Activated CD4-positive, alpha-beta memory T cell treated with anti-CD3 and anti-CD28 coated beads for 36 hours (primary cell): ENCODE data around the gene B4GALT1. TPM values are rescaled to one million over a fixed set of nuclear protein-coding genes. Genes with fewer than 3 reads are reported as not detected.
A peak's percentile ranks its signal among the peaks of the same experiment; 100 is the strongest.

Source experiments
- CTCF ChIA-PET: fragments of 350-600 bp; sonication (Branson Sonifier 250); formaldehyde crosslinking; loops from one replicate; lab custom pipeline; 2021; ENCODE audit warnings: antibody characterized with exemption, inconsistent platforms; lab: Charles Lee
- POLR2A ChIA-PET: fragments of 350-600 bp; sonication (Branson Sonifier 250); formaldehyde crosslinking; loops from one replicate; lab custom pipeline; 2021; ENCODE audit warnings: antibody characterized with exemption; lab: Charles Lee
- DNase-seq: peaks from one replicate; pipeline ENCODE4 v3.0.0-alpha.2; 2020
- H3K27ac Mint-ChIP-seq: one replicate; pipeline ENCODE4 v1.8.0; 2021; ENCODE audit warnings: mixed read lengths
- H3K27me3 Mint-ChIP-seq: one replicate; pipeline ENCODE4 v1.8.0; 2021; ENCODE audit warnings: mixed read lengths
- H3K36me3 Mint-ChIP-seq: one replicate; pipeline ENCODE4 v1.8.0; 2021; ENCODE audit warnings: mixed read lengths
- H3K4me1 Mint-ChIP-seq: one replicate; pipeline ENCODE4 v1.8.0; 2021; ENCODE audit warnings: low read depth, mixed read lengths
- H3K4me3 Mint-ChIP-seq: one replicate; pipeline ENCODE4 v1.8.0; 2021; ENCODE audit warnings: mild to moderate bottlenecking, mixed read lengths
- H3K9me3 Mint-ChIP-seq: one replicate; pipeline ENCODE4 v1.8.0; 2021; ENCODE audit warnings: mixed read lengths
- intact Hi-C: fragments of 100-400 bp; cut with micrococcal nuclease; formaldehyde crosslinking; loops from one replicate; pipeline ENCODE4 v1.15.1; 2023
- total RNA-seq, 2 experiments: library from RNA; stranded (reverse); gene quantifications; one replicate each; pipeline ENCODE4 v1.2.3, GENCODE V29; 2021

The B4GALT1 gene
- total RNA-seq, 2 experiments from 2014 or later, result 76.6 to 78.0 TPM

GRCh38 chr9:33113799-33114547 is 53.2 kb downstream of the B4GALT1 start:
- H3K27me3 Mint-ChIP-seq, result no peaks in the 10 kb centered on the region
- no peak overlapping the region for H3K27ac Mint-ChIP-seq
- peaks cover 27% of the 10 kb centered on the region for H3K4me1 Mint-ChIP-seq
- no peak overlapping the region for H3K4me3 Mint-ChIP-seq
- intact Hi-C loops, result no loop called here
- no peak for DNase-seq
- POLR2A ChIA-PET, result no interaction called here
- CTCF ChIA-PET, result no interaction called here
- H3K9me3 Mint-ChIP-seq, result no peaks in the 10 kb centered on the region
- H3K36me3 Mint-ChIP-seq, result peaks cover 30% of the 10 kb centered on the region

- DNase-seq, result no peak
- ChIA-PET CTCF (no interaction called here), POLR2A (no interaction called here)
- no peaks in the 10 kb centered on the region for H3K9me3 Mint-ChIP-seq
- H3K27me3 Mint-ChIP-seq, result no peaks in the 10 kb centered on the region
- H3K36me3 Mint-ChIP-seq, result peaks cover 25% of the 10 kb centered on the region
- H3K27ac Mint-ChIP-seq, result no peak overlapping the region
- peaks cover 16% of the 10 kb centered on the region for H3K4me1 Mint-ChIP-seq
- intact Hi-C loops, result no loop called here
- no peak overlapping the region for H3K4me3 Mint-ChIP-seq
These were observed 55.0 kb downstream of the B4GALT1 start for GRCh38 chr9:33112094-33112493.

GRCh38 chr9:33111631-33112030 is 55.5 kb downstream of the B4GALT1 start:
- no peaks in the 10 kb centered on the region for H3K9me3 Mint-ChIP-seq

GRCh38 chr9:33110686-33111085 is 56.5 kb downstream of the B4GALT1 start:
- POLR2A ChIA-PET, result no interaction called here
- H3K4me1 Mint-ChIP-seq, result peaks cover 11% of the 10 kb centered on the region
- no peaks in the 10 kb centered on the region for H3K9me3 Mint-ChIP-seq
- intact Hi-C loops, result no loop called here
- CTCF ChIA-PET, result no interaction called here
- no peak overlapping the region for H3K27ac Mint-ChIP-seq
- DNase-seq, result no peak
- H3K27me3 Mint-ChIP-seq, result no peaks in the 10 kb centered on the region
- peaks cover 18% of the 10 kb centered on the region for H3K36me3 Mint-ChIP-seq
- H3K4me3 Mint-ChIP-seq, result no peak overlapping the region

More at GRCh38 chr9:33111631-33112030, 55.5 kb downstream of the B4GALT1 start:
- ChIA-PET CTCF (no interaction called here), POLR2A (no interaction called here)
- H3K36me3 Mint-ChIP-seq, result peaks cover 21% of the 10 kb centered on the region
- H3K27me3 Mint-ChIP-seq, result no peaks in the 10 kb centered on the region
- H3K4me3 Mint-ChIP-seq, result no peak overlapping the region
- H3K27ac Mint-ChIP-seq, result no peak overlapping the region
- DNase-seq, result no peak
- H3K4me1 Mint-ChIP-seq, result peaks cover 12% of the 10 kb centered on the region
- intact Hi-C loops, result no loop called here

- Mint-ChIP-seq H3K27me3 (no peaks in the 10 kb centered on the region), H3K36me3 (peaks cover 17% of the 10 kb centered on the region), H3K4me1 (peaks cover 11% of the 10 kb centered on the region), H3K4me3 (no peak overlapping the region), H3K27ac (peak overlapping the region; percentile 61), H3K9me3 (no peaks in the 10 kb centered on the region)
- ChIA-PET CTCF (interaction anchor here (2.0 kb wide), 1 partner anchor 61 kb away, joined by 4 read pairs; no protein-coding TSS in a partner anchor), POLR2A (no interaction called here)
- DNase-seq, result no peak
- intact Hi-C loops, result no loop called here
These were observed 57.1 kb downstream of the B4GALT1 start for GRCh38 chr9:33109850-33110595.

- Mint-ChIP-seq H3K9me3 (no peaks in the 10 kb centered on the region), H3K4me3 (no peak overlapping the region), H3K4me1 (peaks cover 11% of the 10 kb centered on the region), H3K27ac (no peak overlapping the region), H3K36me3 (peaks cover 17% of the 10 kb centered on the region), H3K27me3 (no peaks in the 10 kb centered on the region)
- no peak for DNase-seq
- CTCF ChIA-PET, result interaction anchor here (2.0 kb wide), 1 partner anchor 62 kb away, joined by 4 read pairs; no protein-coding TSS in a partner anchor
- intact Hi-C loops, result no loop called here
- POLR2A ChIA-PET, result interaction anchor here (0.8 kb wide), 1 partner anchor 51 kb away, joined by 3 read pairs; no protein-coding TSS in a partner anchor
These were observed 58.0 kb downstream of the B4GALT1 start for GRCh38 chr9:33109097-33109496.

GRCh38 chr9:33108472-33108871 is 58.7 kb downstream of the B4GALT1 start:
- Mint-ChIP-seq H3K36me3 (peaks cover 12% of the 10 kb centered on the region), H3K27ac (no peak overlapping the region), H3K9me3 (no peaks in the 10 kb centered on the region), H3K27me3 (no peaks in the 10 kb centered on the region), H3K4me3 (no peak overlapping the region), H3K4me1 (peaks cover 11% of the 10 kb centered on the region)
- no peak for DNase-seq
- intact Hi-C loops, result no loop called here
- POLR2A ChIA-PET, result interaction anchor here (0.8 kb wide), 1 partner anchor 51 kb away, joined by 3 read pairs; no protein-coding TSS in a partner anchor
- CTCF ChIA-PET, result interaction anchor here (2.0 kb wide), 1 partner anchor 62 kb away, joined by 4 read pairs; no protein-coding TSS in a partner anchor

GRCh38 chr9:33107762-33108161 is 59.4 kb downstream of the B4GALT1 start:
- no peaks in the 10 kb centered on the region for H3K27me3 Mint-ChIP-seq
- ChIA-PET CTCF (no interaction called here), POLR2A (no interaction called here)
- H3K27ac Mint-ChIP-seq, result no peak overlapping the region
- H3K36me3 Mint-ChIP-seq, result peaks cover 7% of the 10 kb centered on the region
- H3K4me3 Mint-ChIP-seq, result no peak overlapping the region
- no peak for DNase-seq
- intact Hi-C loops, result no loop called here
- H3K9me3 Mint-ChIP-seq, result no peaks in the 10 kb centered on the region
- peaks cover 11% of the 10 kb centered on the region for H3K4me1 Mint-ChIP-seq

- no peak overlapping the region for H3K4me3 Mint-ChIP-seq
- H3K27me3 Mint-ChIP-seq, result no peaks in the 10 kb centered on the region
- CTCF ChIA-PET, result interaction anchor here (0.9 kb wide), 1 partner anchor 119 kb away, joined by 3 read pairs; no protein-coding TSS in a partner anchor
- intact Hi-C loops, result no loop called here
- peaks cover 2% of the 10 kb centered on the region for H3K36me3 Mint-ChIP-seq
- POLR2A ChIA-PET, result no interaction called here
- no peak for DNase-seq
- peaks cover 11% of the 10 kb centered on the region for H3K4me1 Mint-ChIP-seq
- H3K27ac Mint-ChIP-seq, result no peak overlapping the region
- no peaks in the 10 kb centered on the region for H3K9me3 Mint-ChIP-seq
These were observed 60.1 kb downstream of the B4GALT1 start for GRCh38 chr9:33106827-33107621.

GRCh38 chr9:33106372-33106771 is 60.8 kb downstream of the B4GALT1 start:
- no peak overlapping the region for H3K4me3 Mint-ChIP-seq
- ChIA-PET CTCF (interaction anchor here (0.9 kb wide), 1 partner anchor 120 kb away, joined by 3 read pairs; no protein-coding TSS in a partner anchor), POLR2A (no interaction called here)
- no peaks in the 10 kb centered on the region for H3K9me3 Mint-ChIP-seq
- peaks cover 11% of the 10 kb centered on the region for H3K4me1 Mint-ChIP-seq
- intact Hi-C loops, result no loop called here
- H3K27me3 Mint-ChIP-seq, result no peaks in the 10 kb centered on the region
- no peak for DNase-seq
- H3K36me3 Mint-ChIP-seq, result no peaks in the 10 kb centered on the region
- H3K27ac Mint-ChIP-seq, result no peak overlapping the region

- no peak overlapping the region for H3K27ac Mint-ChIP-seq
- CTCF ChIA-PET, result interaction anchor here (0.9 kb wide), 1 partner anchor 120 kb away, joined by 3 read pairs; no protein-coding TSS in a partner anchor
These were observed 61.2 kb downstream of the B4GALT1 start for GRCh38 chr9:33105959-33106358.

More at GRCh38 chr9:33105959-33106358, 61.2 kb downstream of the B4GALT1 start:
- Mint-ChIP-seq H3K36me3 (no peaks in the 10 kb centered on the region), H3K4me1 (peaks cover 11% of the 10 kb centered on the region), H3K4me3 (no peak overlapping the region), H3K9me3 (no peaks in the 10 kb centered on the region), H3K27me3 (no peaks in the 10 kb centered on the region)
- POLR2A ChIA-PET, result no interaction called here
- DNase-seq, result no peak
- intact Hi-C loops, result no loop called here
